ENCODE data around the gene UNC80. TPM values are rescaled to one million over a fixed set of nuclear protein-coding genes. Genes with fewer than 3 reads are reported as not detected.

The UNC80 gene
- under 1 TPM in 3 of 4 donors, not detected in 1; 0.02 to 0.62 (median 0.15) TPM for total RNA-seq

DNA sequence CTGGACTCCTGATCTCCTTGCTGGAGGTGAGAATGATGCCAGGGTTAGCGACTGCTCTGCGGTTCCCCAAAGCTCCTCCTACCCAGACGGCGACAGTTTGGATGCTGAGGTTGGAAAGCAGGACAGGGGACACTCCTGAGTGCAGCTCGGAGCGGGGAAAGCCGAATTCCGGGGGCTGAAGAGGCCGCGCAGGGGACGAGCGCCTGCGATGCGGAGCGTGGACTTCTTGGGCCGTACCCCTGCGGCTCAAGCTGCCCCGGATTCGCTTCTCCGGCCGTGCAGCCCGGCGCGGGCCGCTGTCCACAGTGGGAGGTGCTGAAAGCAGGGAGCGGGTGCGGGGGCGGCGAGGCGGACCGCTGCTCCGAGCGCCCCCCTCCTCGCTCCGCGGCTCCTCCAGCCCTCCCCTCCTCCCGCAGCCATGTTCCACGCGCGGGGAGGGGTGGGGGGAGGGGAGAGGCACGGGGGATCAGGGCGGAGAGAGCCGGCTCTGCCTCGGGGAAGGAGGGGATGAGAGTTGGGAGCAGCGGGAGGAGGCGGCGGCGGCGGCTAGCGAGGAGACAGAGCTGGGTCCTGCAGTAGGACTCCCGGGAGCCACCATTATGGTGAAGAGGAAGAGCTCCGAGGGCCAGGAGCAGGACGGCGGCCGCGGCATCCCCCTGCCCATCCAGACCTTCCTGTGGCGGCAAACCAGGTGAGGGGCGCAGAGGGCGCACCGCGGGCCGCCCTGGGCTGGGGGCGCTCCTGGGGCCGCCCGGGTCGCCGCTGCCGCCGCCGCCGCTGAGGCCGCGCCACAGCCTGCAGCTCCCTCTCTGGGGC is at the start of gene UNC80:
Gene UNC80, plus strand, starts transcription at position 359 of the 816 bp plus-strand sequence. Its CDS starts 241 bp downstream, at position 600.
- no peak for TF ChIP-seq POLR2A (IDR thresholded peaks at IDR 0.05)
- TF ChIP-seq CTCF (IDR thresholded peaks at IDR 0.05): no peak
- intact Hi-C loops (cut with DNase I; ENCODE audit: low total_unique reads): no loop called here
- WGBS, 2 donors: 4 to 6% methylated on average over 41 to 68 of the region's 73 CpGs
- H3K4me3 ChIP-seq (ENCODE audit: low read depth, poor library complexity, severe bottlenecking): no peak within 1 kb of the TSS
- peak in 1 of 2 donors; percentile 81 for DNase-seq (ENCODE audit: low spot score in 2 of 2)

DNA sequence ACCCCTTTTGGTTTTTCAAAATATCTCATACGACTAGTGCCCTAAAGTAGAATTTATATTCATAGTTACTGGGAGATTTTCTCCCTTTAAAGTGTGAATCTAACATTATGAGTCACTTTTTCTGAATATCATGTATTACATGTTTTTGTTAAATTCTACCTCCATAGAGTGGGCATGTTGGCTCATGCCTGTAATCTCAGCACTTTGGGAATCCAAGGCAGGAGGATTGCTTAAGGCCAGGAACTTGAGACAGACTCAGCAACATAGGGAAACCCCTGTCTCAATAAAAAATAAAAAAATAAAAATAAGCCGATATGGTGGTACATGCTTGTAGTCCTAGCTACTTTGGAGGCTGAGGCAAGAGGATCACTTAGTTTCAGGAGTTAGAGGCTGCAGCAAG is 45.3 kb upstream of the UNC80 start:
- DNase-seq (ENCODE audit: low spot score in 2 of 2): no peak
- WGBS, 2 donors: 66 to 77% methylated on average over 2 of the region's 2 CpGs
- TF ChIP-seq POLR2A (IDR thresholded peaks at IDR 0.05): no peak
- TF ChIP-seq CTCF (IDR thresholded peaks at IDR 0.05): no peak
- intact Hi-C loops (cut with DNase I; ENCODE audit: low total_unique reads): no loop called here
- H3K4me3 ChIP-seq (ENCODE audit: low read depth, poor library complexity, severe bottlenecking): no peak overlapping the region

GRCh38 chr2:209727077-209727476 is 44.6 kb upstream of the UNC80 start:
- WGBS, 2 donors: 93 to 95% methylated on average over 2 of the region's 2 CpGs
- DNase-seq (ENCODE audit: low spot score in 2 of 2): no peak
- intact Hi-C loops (cut with DNase I; ENCODE audit: low total_unique reads): no loop called here

GRCh38 chr2:209734805-209735204 is 36.8 kb upstream of the UNC80 start:
- intact Hi-C loops (cut with DNase I; ENCODE audit: low total_unique reads): no loop called here
- DNase-seq (ENCODE audit: low spot score in 2 of 2): no peak
- no peak overlapping the region for H3K4me3 ChIP-seq (ENCODE audit: low read depth, poor library complexity, severe bottlenecking)
- TF ChIP-seq POLR2A (IDR thresholded peaks at IDR 0.05): no peak
- no peak for TF ChIP-seq CTCF (IDR thresholded peaks at IDR 0.05)
- 74 to 81% methylated on average over 3 of the region's 3 CpGs for WGBS, 2 donors

More at GRCh38 chr2:209727077-209727476, 44.6 kb upstream of the UNC80 start:
- no peak overlapping the region for H3K4me3 ChIP-seq (ENCODE audit: low read depth, poor library complexity, severe bottlenecking)
- TF ChIP-seq CTCF (IDR thresholded peaks at IDR 0.05) (no peak), POLR2A (IDR thresholded peaks at IDR 0.05) (no peak)

DNA sequence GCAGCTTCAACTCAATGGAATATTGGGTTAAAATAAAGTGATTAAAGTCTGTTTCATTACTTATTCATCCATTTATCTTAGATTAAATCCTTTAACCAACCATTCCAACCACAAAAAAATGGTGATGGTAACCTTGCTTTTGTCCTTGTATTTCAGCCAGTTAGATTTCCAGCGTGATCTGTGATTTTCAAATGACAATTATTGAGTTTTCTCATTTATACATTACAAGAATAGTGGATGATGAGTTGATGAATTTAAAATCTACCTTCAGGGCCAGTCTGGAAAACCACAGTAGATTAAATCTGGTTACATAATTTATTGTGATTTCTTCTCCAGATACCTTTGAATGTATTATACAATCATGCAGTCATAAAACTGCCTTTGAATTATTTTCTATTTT is 29.7 kb upstream of the UNC80 start:
- 38 to 49% methylated on average over 1 of the region's 1 CpG for WGBS, 2 donors
- DNase-seq (ENCODE audit: low spot score in 2 of 2): no peak
- no peak for TF ChIP-seq POLR2A (IDR thresholded peaks at IDR 0.05)
- H3K4me3 ChIP-seq (ENCODE audit: low read depth, poor library complexity, severe bottlenecking): no peak overlapping the region
- intact Hi-C loops (cut with DNase I; ENCODE audit: low total_unique reads): no loop called here

GRCh38 chr2:209753020-209753419 is 18.6 kb upstream of the UNC80 start:
- intact Hi-C loops (cut with DNase I; ENCODE audit: low total_unique reads): no loop called here
- no peak for DNase-seq (ENCODE audit: low spot score in 2 of 2)
- 34 to 40% methylated on average over 3 of the region's 3 CpGs for WGBS, 2 donors
- H3K4me3 ChIP-seq (ENCODE audit: low read depth, poor library complexity, severe bottlenecking): no peak overlapping the region
- TF ChIP-seq POLR2A (IDR thresholded peaks at IDR 0.05) (no peak), CTCF (IDR thresholded peaks at IDR 0.05) (no peak)

Measured in lower leg skin (tissue), 4 donors.